ENCODE measurements around the gene TEX264.

- TF ChIP-seq CTCF (IDR thresholded peaks at IDR 0.05; ENCODE audit: insufficient read depth, low read depth, low read length) (no peak), EZH2 (IDR thresholded peaks at IDR 0.05; ENCODE audit: insufficient read depth, low read length) (no peak)
Observed at GRCh38 chr3:51687431-51688205, 16.6 kb downstream of the TEX264 start.
